Activated CD4-positive, alpha-beta memory T cell treated with anti-CD3 and anti-CD28 coated beads, Interleukin-2, amount 10 ng/mL, durations not matched to agents 7 days and 5 days (primary cell): ENCODE data around the gene SPRY2. TPM values are rescaled to one million over a fixed set of nuclear protein-coding genes. Genes with fewer than 3 reads are reported as not detected.

Experiments used
- CTCF ChIA-PET: fragments of 350-600 bp; sonication (Branson Sonifier 250); formaldehyde crosslinking; loops from one replicate; lab custom pipeline; 2021; ENCODE audit warnings: antibody characterized with exemption, inconsistent platforms; lab: Charles Lee
- POLR2A ChIA-PET: fragments of 350-600 bp; sonication (Branson Sonifier 250); formaldehyde crosslinking; loops from one replicate; lab custom pipeline; 2021; ENCODE audit warnings: antibody characterized with exemption; lab: Charles Lee
- DNase-seq: peaks from one replicate; pipeline ENCODE4 v3.0.0-alpha.2; 2020
- H3K27ac Mint-ChIP-seq: one replicate; pipeline ENCODE4 v1.8.0; 2021; ENCODE audit warnings: mild to moderate bottlenecking, mixed read lengths
- H3K27me3 Mint-ChIP-seq: one replicate; pipeline ENCODE4 v1.8.0; 2021; ENCODE audit warnings: mixed read lengths
- H3K36me3 Mint-ChIP-seq: one replicate; pipeline ENCODE4 v1.8.0; 2021; ENCODE audit warnings: low read depth, mixed read lengths
- H3K4me1 Mint-ChIP-seq: one replicate; pipeline ENCODE4 v1.8.0; 2021; ENCODE audit warnings: mixed read lengths
- H3K4me3 Mint-ChIP-seq: one replicate; pipeline ENCODE4 v1.8.0; 2021; ENCODE audit warnings: mild to moderate bottlenecking, mixed read lengths
- H3K9me3 Mint-ChIP-seq: one replicate; pipeline ENCODE4 v1.8.0; 2021; ENCODE audit warnings: mixed read lengths
- total RNA-seq, 2 experiments: library from RNA; stranded (reverse); gene quantifications; one replicate each; pipeline ENCODE4 v1.2.3, GENCODE V29; 2021

Gene SPRY2
- total RNA-seq, 2 experiments from 2014 or later: not detected

DNA sequence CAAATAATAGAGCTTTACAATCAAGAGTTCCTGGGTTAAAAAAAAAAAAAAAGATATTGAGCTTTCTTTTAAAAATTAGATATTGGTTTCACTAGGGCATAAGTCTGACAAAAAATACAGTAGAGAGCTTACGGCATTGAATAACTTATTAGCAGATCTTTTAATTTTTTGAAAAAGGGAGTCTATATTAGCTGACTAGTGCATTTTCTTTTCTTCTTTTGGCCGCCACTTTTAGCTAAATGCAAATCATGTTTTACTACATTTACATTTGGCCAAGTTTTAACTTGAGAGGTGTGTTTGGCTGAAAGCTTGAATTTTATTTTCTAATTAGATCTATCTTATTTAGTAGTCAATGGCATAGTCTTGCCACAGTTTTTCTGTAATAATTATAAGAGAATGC is 43.4 kb downstream of the SPRY2 start:
- Mint-ChIP-seq H3K36me3 (no peaks in the 10 kb centered on the region), H3K4me3 (no peak overlapping the region), H3K27ac (no peak overlapping the region), H3K9me3 (peaks cover 4% of the 10 kb centered on the region), H3K4me1 (no peaks in the 10 kb centered on the region), H3K27me3 (no peaks in the 10 kb centered on the region)
- no peak for DNase-seq
- POLR2A ChIA-PET: no interaction called here
- CTCF ChIA-PET: interaction anchor here (1.0 kb wide), 1 partner anchor 46 kb away, joined by 3 read pairs; no protein-coding TSS in a partner anchor

DNA sequence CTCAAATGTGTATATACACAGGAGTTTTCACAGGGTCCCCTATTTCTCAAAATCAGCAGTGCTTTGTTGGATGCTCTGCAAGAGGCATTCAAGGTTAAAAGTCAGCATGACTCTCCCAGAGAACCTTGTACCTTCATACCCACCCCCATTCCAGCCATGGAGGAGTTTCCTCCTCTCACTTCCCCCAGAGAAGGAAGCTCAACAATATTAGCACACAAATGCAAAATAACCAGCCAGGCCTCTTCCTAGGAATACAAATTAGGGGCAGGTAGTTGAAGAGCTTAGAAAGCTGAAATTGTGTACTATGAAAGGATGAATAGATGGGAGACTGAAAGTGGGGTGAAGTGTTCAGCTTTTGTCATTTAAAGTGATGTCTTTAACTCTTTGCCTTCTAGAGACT is 43.8 kb downstream of the SPRY2 start:
- H3K4me1 Mint-ChIP-seq: no peaks in the 10 kb centered on the region
- POLR2A ChIA-PET: no interaction called here

GRCh38 chr13:80296638-80297037 is 44.3 kb downstream of the SPRY2 start:
- POLR2A ChIA-PET: no interaction called here
- no peaks in the 10 kb centered on the region for H3K27me3 Mint-ChIP-seq

More for the DNA sequence above, 43.8 kb downstream of the SPRY2 start:
- CTCF ChIA-PET: no interaction called here
- Mint-ChIP-seq H3K9me3 (peaks cover 4% of the 10 kb centered on the region), H3K27ac (no peak overlapping the region), H3K27me3 (no peaks in the 10 kb centered on the region), H3K4me3 (no peak overlapping the region), H3K36me3 (no peaks in the 10 kb centered on the region)
- no peak for DNase-seq

GRCh38 chr13:80290591-80290990 is 50.3 kb downstream of the SPRY2 start:
- Mint-ChIP-seq H3K27ac (no peak overlapping the region), H3K9me3 (peaks cover 7% of the 10 kb centered on the region), H3K36me3 (no peaks in the 10 kb centered on the region), H3K4me3 (no peak overlapping the region), H3K27me3 (no peaks in the 10 kb centered on the region), H3K4me1 (no peaks in the 10 kb centered on the region)
- POLR2A ChIA-PET: no interaction called here
- CTCF ChIA-PET: no interaction called here
- no peak for DNase-seq

More at GRCh38 chr13:80296638-80297037, 44.3 kb downstream of the SPRY2 start:
- Mint-ChIP-seq H3K36me3 (no peaks in the 10 kb centered on the region), H3K4me3 (no peak overlapping the region), H3K9me3 (peaks cover 4% of the 10 kb centered on the region), H3K27ac (no peak overlapping the region), H3K4me1 (no peaks in the 10 kb centered on the region)
- CTCF ChIA-PET: no interaction called here
- no peak for DNase-seq
